GM19438 (cell line): ENCODE measurements around the gene TRIML2.

Experiments used
- ATAC-seq: cut with Tn5 transposase; IDR thresholded peaks from one replicate; pipeline ENCODE4 v1.9.1; 2021; ENCODE audit warnings: low read depth; ENCODE audit not compliant: unreplicated experiment

Gene TRIML2, protein sequence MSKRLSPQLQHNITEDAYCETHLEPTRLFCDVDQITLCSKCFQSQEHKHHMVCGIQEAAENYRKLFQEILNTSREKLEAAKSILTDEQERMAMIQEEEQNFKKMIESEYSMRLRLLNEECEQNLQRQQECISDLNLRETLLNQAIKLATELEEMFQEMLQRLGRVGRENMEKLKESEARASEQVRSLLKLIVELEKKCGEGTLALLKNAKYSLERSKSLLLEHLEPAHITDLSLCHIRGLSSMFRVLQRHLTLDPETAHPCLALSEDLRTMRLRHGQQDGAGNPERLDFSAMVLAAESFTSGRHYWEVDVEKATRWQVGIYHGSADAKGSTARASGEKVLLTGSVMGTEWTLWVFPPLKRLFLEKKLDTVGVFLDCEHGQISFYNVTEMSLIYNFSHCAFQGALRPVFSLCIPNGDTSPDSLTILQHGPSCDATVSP

DNA sequence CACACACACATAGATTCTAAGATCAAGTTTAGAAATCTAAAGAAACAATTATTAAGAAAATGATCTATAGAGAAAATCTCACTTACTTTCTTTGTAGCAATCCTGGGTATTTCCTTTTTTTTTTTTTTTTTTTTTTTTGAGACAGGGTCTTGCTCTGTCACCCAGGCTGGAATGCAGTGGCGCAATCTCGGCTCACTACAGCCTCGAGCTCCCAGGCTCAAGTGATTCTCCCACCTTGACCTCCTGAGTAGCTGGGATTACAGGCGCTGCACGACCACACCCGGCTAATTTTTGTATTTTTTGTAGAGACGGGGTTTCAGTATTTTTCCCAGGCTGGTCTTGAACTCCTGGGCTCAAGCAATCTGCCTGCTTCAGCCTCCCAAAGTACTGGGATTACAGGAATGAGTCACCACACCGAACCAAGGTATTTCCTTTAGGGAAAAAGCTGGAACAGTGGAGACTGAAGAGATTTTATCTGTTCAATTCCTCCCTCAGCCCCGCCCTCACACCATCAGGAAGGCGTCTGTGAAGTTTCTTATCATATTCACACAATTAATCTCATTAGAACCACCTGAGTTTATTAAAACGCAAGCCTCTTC is at the start of gene TRIML2:
Gene TRIML2 (minus strand): TSS at position 447 of the 599 bp plus-strand sequence. CDS start 4,235 bp downstream, outside the sequence.
- ATAC-seq = no peak

DNA sequence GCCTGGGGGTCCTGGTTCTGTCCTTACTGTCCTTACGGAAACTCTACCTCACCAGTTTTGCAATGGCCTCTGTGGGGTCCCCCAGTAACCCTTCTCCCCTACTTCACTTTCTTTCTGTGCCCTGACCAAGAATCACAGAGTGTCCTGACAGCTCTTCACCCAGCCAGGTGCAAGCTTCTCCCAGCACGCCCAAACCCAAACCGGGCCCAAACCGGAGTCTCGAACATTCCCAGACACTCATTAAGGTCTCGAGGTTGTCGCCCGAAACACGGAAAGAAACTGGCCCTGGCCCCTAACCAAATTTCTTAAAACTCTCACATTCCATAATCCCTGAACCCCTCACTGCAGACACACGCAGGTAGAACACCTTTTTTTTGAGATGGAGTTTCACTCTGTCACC is 48.9 kb upstream of the TRIML2 start:
- ATAC-seq = no peak

DNA sequence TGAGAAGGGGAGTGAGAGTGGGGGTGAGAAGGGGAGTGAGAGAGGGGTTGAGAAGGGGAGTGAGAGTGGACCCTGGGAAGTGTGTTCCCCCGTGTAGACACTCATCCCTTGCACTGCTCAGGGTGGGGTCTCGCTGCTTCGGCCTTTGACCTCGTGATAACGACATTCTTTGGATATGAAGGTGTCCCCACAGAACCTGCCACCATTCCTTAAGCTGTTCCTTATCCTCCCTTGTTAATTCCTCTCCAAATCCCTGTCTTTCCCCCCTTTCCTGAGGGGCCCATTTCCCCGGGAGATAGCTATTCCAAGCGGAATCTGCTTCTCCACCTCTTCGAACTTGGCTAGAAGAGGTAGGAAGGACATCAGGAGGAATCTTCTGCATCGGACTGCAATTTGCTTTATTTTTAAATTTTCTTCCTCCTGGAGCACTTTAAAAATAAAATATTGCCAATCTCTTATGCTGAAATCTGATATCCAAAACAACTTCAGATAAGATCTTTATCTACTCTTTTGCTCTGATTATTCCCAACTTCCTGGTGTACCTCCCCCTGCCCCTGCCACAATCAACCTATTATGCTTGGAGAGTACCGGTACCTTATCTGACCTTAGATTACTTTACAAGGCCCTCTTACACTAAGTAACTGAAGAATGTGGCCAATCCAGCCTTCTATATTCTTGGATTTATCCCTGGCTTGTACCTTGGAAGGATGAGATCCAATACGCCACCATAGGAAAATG is 45.4 kb upstream of the TRIML2 start:
- ATAC-seq = no peak

DNA sequence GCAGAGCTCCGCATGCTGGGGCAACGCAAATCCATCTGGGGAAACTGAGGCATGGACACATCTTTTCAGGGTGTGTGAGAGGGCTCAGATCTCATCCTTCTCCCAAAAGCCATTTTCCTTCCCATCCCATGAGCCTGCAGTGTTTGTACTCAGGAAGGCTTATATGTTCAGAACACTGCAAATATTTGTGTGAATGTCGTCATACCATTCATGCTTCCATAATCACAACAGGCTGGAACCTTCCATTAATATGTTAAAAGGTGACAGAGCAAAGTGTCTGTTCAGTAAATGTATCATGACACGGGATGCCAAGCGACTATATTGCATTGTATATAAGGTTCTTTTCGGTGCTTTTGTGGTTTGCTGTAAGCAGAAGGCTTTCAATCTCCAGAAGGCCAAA is 38.4 kb upstream of the TRIML2 start:
- no peak for ATAC-seq

DNA sequence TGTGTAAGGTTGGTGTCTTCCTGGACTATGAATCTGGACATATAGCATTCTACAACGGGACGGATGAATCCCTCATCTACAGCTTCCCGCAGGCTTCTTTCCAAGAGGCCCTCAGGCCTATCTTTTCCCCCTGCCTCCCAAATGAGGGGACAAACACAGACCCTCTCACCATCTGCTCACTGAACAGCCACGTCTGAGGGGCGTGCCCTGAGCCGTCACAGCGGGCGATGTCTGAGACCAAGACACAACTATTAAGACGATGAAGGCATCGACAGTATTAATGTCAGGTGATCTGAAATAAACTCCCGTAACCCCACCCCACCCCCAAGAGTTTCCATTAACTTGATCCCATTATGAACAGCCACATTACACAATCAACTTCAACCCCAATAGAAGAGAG is 37.8 kb upstream of the TRIML2 start:
- no peak for ATAC-seq

DNA sequence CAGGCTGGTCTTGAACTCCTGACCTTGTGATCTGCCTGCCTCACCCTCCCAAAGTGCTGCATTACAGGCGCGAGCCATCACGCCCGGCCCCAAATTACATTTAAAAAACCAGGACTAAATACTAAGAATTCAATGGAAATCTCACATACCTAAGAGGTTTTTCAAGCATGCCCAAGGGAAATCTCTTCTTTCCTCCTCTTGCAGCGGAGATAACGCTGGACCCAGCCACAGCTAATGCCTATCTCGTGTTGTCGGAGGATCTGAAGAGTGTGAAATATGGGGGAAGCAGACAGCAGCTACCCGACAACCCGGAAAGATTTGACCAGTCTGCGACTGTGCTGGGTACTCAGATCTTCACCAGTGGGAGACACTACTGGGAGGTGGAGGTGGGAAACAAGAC is 37.2 kb upstream of the TRIML2 start:
- ATAC-seq = no peak

DNA sequence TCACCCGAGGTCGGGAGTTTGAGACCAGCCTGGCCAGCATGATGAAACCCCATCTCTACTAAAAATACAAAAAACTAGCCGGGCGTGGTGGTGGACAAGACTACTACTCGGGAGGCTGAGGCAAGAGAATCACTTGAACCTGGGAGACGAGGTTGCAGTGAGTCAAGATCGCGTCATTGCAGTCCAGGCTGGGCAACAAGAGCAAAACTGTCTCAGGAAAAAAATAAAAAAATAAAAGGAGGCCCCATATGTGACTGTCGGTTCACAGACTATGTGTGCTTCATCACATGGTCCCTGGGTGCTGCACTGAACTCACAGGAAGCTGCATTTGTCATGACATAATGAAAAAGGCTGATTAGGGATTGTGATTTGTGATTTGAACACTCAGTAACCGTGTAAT is 36.2 kb upstream of the TRIML2 start:
- no peak for ATAC-seq

DNA sequence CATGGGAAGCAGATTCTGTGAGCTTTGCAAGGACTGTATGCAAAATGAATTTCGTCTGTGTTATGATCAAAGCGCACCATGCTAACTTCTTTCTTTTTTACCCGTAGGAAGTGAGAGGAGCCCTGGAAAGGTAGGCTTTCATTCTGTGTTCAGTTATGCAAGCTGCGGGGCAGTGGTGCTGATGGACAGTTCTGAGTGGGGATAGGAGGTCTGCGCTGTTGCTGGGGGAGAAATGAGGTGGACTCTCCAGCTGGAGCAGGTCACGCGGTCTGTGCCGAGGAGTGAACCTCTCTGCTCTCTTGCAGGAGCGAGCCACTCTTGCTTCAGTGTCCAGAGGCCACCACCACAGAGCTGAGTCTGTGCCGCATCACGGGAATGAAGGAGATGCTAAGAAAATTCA is 34.3 kb upstream of the TRIML2 start:
- no peak for ATAC-seq

DNA sequence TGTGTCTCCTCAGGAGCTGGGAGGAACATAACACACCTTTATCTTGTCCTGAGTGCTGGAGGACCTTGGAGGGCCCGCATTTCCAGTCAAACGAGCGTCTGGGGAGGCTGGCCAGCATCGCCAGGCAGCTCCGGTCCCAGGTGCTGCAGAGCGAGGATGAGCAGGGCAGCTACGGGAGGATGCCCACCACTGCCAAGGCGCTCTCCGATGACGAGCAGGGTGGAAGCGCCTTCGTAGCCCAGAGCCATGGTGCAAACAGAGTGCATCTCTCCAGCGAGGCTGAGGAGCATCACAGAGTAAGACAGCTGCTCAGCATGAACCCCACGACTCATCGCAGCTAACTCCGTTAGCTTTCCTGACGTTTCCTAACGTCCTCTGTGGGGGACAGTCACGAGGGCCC is 30.3 kb upstream of the TRIML2 start:
- ATAC-seq = no peak

DNA sequence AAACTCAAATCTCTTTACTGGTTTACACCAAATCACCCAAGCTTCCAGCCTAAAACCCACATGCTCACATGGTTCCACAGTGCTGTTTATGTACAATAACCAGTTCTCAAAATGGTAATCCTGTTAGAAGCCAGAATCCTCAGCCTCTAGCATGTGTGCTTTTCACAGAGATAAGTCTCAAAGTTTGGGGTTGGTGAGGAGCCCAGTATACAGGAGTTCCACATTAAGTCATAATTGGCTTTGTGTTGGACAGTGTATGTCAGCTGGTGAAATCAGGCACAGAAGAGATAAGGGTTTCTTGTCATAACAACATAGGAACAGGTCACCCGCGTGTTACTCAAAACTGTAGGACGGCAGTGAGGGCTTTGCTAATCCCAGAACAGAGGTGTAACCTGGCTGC is 29.7 kb upstream of the TRIML2 start, which contains the start of gene TRIML1:
Gene TRIML1 (plus strand): TSS at position 301 of the 400 bp plus-strand sequence. CDS start 118 bp downstream, outside the sequence.
- ATAC-seq = no peak

DNA sequence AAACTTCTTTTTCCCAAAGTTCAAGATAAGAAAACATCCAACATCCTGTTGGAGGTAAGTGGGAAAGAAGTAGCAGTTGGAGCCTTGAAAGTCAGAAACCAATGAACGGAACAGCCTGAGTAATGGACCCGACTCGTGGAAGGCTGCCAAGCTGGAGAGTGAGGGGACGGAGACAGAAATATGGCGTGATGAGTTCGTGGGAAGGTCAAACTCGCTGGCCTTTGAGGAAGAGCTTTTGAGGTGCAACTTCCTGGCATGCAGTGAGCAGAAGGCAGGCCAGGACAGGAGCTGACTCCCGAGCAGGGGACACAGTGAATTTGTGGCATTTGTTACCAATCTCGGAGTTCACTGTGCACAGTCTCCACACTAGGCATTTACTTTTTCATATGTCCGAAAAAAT is 28.8 kb upstream of the TRIML2 start:
- ATAC-seq = no peak

DNA sequence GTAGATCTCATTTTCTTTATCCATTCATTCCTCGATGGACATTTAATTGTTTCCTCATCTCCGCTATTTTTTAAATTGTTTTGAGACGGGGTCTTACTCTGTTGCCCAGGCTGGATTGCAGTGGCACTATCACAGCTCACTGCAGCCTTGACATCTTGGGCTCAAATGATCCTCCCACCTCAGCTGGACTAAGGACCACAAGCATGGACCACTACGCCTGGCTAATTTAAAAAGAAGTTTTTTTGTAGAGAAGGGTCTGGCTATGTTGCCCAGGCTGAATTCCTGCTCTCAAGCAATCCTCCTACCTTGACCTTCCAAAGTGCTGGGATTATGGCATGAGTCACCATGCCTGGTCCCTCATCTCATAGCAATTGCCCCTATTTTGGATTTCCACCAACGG is 22.8 kb upstream of the TRIML2 start:
- no peak for ATAC-seq

DNA sequence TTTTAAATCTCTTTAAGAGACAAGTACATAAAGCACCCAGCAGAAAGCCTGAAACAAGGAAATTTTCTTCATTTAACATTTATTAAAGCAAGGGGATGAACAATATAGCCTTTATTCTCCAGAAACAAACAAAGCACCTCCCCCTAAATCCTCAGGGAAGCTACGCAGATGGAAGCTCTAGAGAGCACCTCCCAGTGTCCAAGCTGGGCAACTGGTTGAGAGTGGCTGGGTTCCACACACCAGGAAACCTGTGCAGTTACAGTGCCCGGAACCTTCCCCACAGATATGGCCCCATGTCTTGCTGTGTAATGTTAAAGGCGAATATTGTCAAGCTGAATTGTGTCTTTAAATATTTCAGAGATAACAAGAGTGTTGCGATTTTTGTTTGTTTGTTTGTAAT is 21.0 kb upstream of the TRIML2 start:
- no peak for ATAC-seq

DNA sequence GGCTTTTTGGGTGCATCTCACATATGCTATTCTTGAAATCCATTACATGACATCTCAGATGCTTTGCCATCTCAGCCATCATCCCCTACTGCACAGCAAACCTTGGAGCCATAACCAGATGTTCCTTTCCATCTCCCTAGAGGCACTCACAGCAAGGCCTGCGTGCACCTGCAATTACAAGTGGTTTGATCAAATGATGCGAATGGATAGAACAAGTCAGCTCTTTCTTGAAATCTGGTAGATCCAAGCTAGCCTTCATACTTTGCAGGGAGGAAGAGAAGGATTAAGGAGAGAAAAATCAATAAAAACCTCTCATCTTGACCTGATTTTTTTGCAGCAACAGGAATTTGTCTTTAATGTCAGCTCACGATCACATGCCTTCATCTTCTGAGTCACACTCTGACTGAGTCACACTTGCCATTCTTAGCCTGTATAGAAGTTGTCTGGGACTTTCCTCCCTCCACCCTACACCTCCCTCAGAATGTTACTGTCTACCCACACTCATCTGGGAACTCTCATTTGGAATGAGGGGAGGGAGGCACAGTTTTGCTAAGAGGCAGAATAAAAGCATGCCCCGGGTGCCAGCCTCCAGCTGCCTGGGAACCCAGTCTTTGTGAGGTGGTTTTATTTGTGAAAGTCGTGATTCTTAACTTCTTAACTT is 17.9 kb upstream of the TRIML2 start:
- no peak for ATAC-seq

DNA sequence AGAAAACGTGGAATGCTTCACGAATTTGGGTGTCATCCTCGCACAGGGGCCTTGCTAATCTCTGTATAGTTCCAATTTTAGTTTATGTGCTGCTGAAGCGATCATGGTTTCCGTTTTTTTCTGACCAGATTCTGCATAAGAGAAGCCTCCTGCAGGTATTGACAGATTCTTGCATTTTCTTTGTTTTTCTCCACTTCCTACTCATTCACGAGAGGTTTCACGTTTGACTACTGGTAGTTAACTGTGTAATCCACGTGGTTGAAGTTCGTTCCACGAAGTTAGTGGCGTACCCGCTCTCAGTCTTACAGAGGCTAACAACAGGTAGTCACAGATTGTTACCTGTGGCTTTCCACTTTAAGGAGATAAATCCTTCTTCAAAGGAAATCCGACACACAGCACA is 12.1 kb upstream of the TRIML2 start:
- no peak for ATAC-seq

DNA sequence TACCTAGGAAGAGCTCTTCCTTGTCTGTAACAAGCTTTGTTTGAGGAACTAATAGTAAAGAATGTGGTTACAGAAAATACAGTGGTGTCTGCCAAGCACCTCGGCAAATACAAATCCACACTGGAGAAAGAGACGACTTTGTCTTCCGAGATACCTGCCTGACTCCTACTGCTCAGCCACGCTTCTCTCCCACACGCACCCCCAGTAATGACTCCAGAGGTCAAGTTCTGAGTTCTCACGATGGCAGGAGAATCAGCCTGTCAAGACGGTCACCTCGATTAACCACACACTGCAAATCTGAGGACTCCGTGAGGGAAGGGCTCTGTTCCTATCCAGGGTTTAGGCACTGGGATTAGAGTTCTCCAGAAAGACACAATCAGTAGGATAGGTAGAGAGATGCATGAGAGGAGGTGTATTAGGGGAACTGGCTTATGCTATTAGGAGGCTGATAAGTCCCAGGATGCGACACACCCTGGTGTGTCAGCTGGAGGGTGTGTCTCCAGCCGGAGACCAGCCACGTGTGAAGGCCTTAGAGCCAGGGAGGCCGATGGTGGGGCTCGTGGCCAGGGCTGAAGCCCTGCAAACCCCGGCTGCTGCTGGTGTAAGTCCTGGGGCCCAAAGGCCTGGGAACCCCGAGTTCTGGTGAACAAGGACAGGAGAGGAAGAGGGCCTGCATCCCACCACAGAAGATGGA is 8.4 kb upstream of the TRIML2 start:
- no peak for ATAC-seq

DNA sequence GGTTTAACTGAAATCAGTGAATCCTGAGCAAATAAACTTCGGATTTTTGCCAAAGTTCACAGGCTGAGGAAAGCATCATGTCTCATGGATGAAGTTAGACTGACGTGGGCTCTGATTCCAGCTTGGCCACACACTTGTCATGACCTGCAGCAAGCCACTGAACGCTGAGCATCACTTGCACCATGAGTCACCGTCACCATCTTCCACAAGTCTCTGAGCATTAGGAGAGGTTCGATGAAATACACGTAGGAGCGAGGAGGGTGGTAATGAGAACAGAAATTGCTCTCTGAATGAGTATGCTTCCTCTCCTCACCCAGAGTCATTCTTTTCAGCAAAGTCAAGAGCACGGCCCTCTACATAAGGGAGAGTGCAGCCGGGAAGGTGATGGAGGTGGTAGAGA is 3.8 kb upstream of the TRIML2 start:
- ATAC-seq = no peak

DNA sequence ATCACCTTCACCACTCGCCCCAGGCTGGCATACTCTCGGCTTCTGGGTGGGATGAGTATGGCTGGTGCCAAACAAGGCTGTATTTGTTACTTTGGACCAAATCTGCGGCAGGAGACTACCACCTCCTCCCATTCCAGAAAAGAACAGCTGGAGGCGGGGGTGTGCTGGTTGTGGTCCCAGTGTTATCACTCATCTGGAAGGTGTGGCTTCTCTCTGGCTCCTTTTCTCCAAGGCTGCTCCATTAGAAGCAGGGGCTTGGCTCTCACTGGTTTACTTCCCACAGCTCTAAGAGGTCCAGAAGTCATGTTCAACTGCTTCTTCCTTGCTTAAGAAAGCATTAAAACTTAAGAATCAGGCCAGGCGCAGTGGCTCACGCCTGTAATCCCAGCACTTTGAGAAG is 2.6 kb upstream of the TRIML2 start:
- ATAC-seq = no peak

DNA sequence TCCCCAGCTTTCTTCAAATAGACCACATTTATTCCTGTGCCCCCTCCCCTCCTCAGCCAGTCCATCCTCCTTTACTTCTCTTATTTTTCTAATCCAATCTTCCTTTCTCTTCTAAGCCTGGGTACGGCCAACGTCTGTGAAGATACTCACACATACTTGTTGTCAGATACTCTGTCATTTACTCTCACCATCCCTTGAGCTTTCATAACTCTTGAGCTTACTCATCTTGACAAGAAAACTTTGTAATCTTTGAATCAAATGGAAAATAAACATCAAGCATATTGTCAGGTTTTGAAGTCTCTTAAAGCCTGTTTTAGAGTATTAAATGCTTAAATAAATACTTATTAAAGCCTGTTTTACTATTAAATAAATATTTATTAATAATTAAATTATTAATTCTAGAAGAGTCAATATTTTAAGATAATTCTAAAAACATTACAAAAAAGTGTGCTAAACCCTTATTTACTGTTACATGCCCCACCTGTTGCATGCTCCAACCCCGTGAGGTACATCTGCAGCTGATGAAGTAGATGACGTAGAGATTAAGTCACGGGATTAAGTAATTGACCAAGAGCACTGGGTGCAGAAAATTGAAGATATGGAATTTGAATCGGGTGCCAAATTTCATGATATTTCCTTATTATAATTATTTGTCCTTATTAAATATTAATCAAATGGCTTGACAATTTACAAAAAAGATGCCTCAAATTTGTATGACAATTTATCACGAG is 1.5 kb upstream of the TRIML2 start:
- ATAC-seq = no peak

DNA sequence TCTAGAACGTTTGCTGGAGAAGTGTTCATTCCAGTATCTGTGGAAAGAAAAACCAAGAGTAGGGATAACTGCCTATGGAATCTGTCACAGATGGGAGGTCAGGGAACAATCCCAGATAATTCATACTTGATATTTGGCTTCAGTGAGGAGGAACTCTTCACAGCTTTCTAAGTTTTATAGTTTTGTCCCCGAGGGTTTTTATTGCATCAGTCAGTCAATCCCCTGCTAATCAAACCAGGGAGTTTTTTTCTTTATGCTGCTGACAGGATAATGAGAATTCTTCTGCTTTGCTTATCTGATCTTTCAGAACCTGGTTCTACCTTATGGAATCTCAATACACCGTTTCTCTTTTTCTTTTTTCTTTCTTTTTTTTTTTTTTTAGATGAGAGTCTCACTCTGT is 633 bp upstream of the TRIML2 start:
- ATAC-seq = no peak
